HFF-Myc (cell line): ENCODE data around the gene TARBP1.

ENCODE experiments used
- DNase-seq: peaks from one replicate; pipeline ENCODE4 v3.0.0-alpha.2; 2011; ENCODE audit warnings: low read depth; ENCODE audit errors: extremely low read depth
- H3K4me3 ChIP-seq: replicated peaks from 2 replicates; pipeline ENCODE4 v1.5.1; 2011; ENCODE audit warnings: low read depth, mild to moderate bottlenecking, control low read depth, low read length
- TF ChIP-seq, protein P1 (sequence below): IDR thresholded peaks from 2 replicates; pipeline ENCODE4 v1.5.1; 2012; ENCODE audit warnings: mild to moderate bottlenecking, low read depth, low read length, control low read depth; ENCODE audit errors: missing control alignments

Gene TARBP1

DNA sequence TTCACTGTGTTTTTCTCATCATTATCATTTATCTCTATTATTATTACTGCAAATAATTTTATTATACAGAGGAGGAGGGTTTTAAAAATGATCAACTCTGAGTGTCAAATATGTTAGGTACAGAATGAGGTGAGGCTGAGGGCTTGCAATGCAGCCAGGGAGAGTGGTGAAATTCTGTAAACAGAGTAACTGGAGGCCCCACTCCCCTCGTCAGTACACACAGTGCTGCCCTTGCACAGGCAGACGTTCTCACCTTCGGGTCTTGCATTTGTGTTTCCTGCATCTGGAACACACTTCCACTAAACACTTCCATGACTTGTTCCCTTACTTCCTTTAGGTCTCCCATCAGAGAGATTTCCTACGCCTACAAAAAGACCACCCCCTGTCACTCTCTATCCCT lies 130.0 kb downstream of the TARBP1 start:
- H3K4me3 ChIP-seq = no peak overlapping the region
- no peak for DNase-seq
- TF ChIP-seq, protein P1, sequence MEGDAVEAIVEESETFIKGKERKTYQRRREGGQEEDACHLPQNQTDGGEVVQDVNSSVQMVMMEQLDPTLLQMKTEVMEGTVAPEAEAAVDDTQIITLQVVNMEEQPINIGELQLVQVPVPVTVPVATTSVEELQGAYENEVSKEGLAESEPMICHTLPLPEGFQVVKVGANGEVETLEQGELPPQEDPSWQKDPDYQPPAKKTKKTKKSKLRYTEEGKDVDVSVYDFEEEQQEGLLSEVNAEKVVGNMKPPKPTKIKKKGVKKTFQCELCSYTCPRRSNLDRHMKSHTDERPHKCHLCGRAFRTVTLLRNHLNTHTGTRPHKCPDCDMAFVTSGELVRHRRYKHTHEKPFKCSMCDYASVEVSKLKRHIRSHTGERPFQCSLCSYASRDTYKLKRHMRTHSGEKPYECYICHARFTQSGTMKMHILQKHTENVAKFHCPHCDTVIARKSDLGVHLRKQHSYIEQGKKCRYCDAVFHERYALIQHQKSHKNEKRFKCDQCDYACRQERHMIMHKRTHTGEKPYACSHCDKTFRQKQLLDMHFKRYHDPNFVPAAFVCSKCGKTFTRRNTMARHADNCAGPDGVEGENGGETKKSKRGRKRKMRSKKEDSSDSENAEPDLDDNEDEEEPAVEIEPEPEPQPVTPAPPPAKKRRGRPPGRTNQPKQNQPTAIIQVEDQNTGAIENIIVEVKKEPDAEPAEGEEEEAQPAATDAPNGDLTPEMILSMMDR = no peak

DNA sequence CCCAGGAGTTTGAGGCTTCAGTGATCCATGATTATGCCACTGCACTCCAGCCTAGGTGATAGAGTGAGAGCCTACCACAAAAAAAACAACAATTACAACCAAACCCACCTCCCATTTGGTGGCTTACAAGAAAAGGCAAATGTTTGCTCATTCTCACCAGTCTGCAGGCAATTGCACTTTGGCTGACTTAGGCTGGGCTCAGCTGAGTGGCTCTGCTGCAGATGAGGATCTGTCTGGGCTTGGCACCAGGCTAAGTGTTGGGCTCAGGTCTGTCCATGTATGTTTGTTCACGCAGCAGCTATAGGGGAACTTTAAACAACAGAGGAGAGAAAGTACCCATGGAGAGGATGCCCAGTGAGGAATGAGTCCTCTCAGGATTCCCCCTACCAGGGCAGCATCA lies 133.7 kb downstream of the TARBP1 start:
- DNase-seq = no peak
- TF ChIP-seq, protein P1 = no peak
- H3K4me3 ChIP-seq = no peak overlapping the region

DNA sequence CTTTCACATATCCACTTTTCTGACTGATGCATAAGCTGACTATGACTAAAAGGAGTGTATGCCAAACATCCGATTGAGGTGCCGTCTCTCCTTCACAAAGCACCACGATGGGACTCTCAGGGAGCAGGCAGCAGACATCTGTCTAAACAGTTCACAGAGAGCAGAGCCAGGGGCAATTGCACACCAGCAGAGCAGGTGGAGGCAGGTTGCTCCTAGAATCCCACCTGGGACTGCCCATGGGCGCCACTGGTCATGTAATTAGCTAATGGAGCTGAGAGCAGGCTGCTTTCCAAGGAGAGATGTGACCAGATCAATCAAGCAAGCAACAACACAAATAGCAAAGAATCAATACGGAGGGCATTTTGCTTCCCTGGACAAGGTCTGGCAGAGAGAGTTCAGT lies 136.2 kb downstream of the TARBP1 start:
- no peak overlapping the region for H3K4me3 ChIP-seq
- no peak for DNase-seq
- TF ChIP-seq, protein P1 = no peak
